SK-N-SH treated with all-trans-retinoic acid at 6 μM for 48 hours (cell line): ENCODE measurements around the gene DHX15.

Source experiments
- ATAC-seq: fragments of 200-7000 bp; cut with Tn5 transposase; 3 replicates; pipeline ENCODE4 v1.9.1; 2020; ENCODE audit warnings: mild to moderate bottlenecking, moderate library complexity
- ARNTL ChIP-seq: fragments of 450-650 bp; formaldehyde crosslinking; IDR thresholded peaks from 2 replicates; pipeline ENCODE4 v1.5.0; 2020; ENCODE audit warnings: low read depth, mild to moderate bottlenecking, moderate library complexity, borderline replicate concordance
- BACH2 ChIP-seq: fragments of 250-450 bp; sonication (Bioruptor Pico); IDR thresholded peaks from 2 replicates; pipeline ENCODE4 v1.9.0; 2021; ENCODE audit warnings: mild to moderate bottlenecking, borderline replicate concordance
- CSDC2 ChIP-seq: fragments of 250-450 bp; sonication (Bioruptor Pico); IDR thresholded peaks from 2 replicates; pipeline ENCODE4 v1.5.0; 2020; ENCODE audit warnings: mild to moderate bottlenecking, moderate library complexity
- ESRRG ChIP-seq: fragments of 250-450 bp; sonication (Bioruptor Pico); IDR thresholded peaks from 2 replicates; pipeline ENCODE4 v1.6.1; 2021; ENCODE audit warnings: mild to moderate bottlenecking
- GLIS3 ChIP-seq: fragments of 250-450 bp; sonication (Bioruptor Pico); IDR thresholded peaks from 2 replicates; pipeline ENCODE4 v1.5.0; 2020; ENCODE audit warnings: mild to moderate bottlenecking, moderate library complexity
- PPARA ChIP-seq: fragments of 250-450 bp; sonication (Bioruptor Pico); IDR thresholded peaks from 2 replicates; pipeline ENCODE4 v1.5.0; 2020; ENCODE audit warnings: mild to moderate bottlenecking, borderline replicate concordance
- RARB ChIP-seq: fragments of 250-450 bp; sonication (Bioruptor Pico); IDR thresholded peaks from 2 replicates; pipeline ENCODE4 v1.8.0; 2021; ENCODE audit warnings: mild to moderate bottlenecking, moderate library complexity
- SNAI2 ChIP-seq: fragments of 250-450 bp; sonication (Bioruptor Pico); IDR thresholded peaks from 2 replicates; pipeline ENCODE4 v1.5.0; 2020; ENCODE audit warnings: mild to moderate bottlenecking, moderate library complexity
- TCF4 ChIP-seq: fragments of 250-450 bp; sonication (Bioruptor Pico); IDR thresholded peaks from 2 replicates; pipeline ENCODE4 v1.8.0; 2021; ENCODE audit warnings: mild to moderate bottlenecking, moderate library complexity, borderline replicate concordance
- TOX ChIP-seq: fragments of 250-450 bp; sonication (Bioruptor Pico); IDR thresholded peaks from 2 replicates; pipeline ENCODE4 v1.8.0; 2021; ENCODE audit warnings: mild to moderate bottlenecking, moderate library complexity, borderline replicate concordance
- TSHZ2 ChIP-seq: fragments of 250-450 bp; sonication (Bioruptor Pico); IDR thresholded peaks from 2 replicates; pipeline ENCODE4 v1.5.0; 2020; ENCODE audit warnings: mild to moderate bottlenecking, moderate library complexity
- ZC3H10 ChIP-seq: fragments of 250-450 bp; sonication (Bioruptor Pico); IDR thresholded peaks from 2 replicates; pipeline ENCODE4 v1.5.1; 2021; ENCODE audit warnings: mild to moderate bottlenecking, moderate library complexity
- ZNF565 ChIP-seq: fragments of 450-650 bp; formaldehyde crosslinking; conservative IDR thresholded peaks from 2 replicates; pipeline ENCODE4 v1.5.0; 2020; ENCODE audit warnings: low read depth, mild to moderate bottlenecking, moderate library complexity
- ZNF70 ChIP-seq: fragments of 450-650 bp; formaldehyde crosslinking; IDR thresholded peaks from 2 replicates; pipeline ENCODE4 v1.5.0; 2020; ENCODE audit warnings: mild to moderate bottlenecking, moderate library complexity
- ZNF8 ChIP-seq: fragments of 450-650 bp; formaldehyde crosslinking; IDR thresholded peaks from 2 replicates; pipeline ENCODE4 v1.5.0; 2020; ENCODE audit warnings: mild to moderate bottlenecking, moderate library complexity
- TF ChIP-seq, protein P1 (sequence below): fragments of 250-450 bp; sonication (Bioruptor Pico); IDR thresholded peaks from 2 replicates; pipeline ENCODE4 v1.5.1; 2021; ENCODE audit warnings: mild to moderate bottlenecking, moderate library complexity
- TF ChIP-seq, protein P2 (sequence below): fragments of 250-450 bp; sonication (Bioruptor Pico); IDR thresholded peaks from 2 replicates; pipeline ENCODE4 v1.8.0; 2020; ENCODE audit warnings: mild to moderate bottlenecking, moderate library complexity, borderline replicate concordance
- TF ChIP-seq, protein P3 (sequence below): fragments of 250-450 bp; sonication (Bioruptor Pico); IDR thresholded peaks from 2 replicates; pipeline ENCODE4 v1.5.1; 2020; ENCODE audit warnings: low read depth, mild to moderate bottlenecking, moderate library complexity

DHX15 gene

GRCh38 chr4:24578364-24578763 is 6.0 kb downstream of the DHX15 start (continued):
- TF ChIP-seq, protein P1, sequence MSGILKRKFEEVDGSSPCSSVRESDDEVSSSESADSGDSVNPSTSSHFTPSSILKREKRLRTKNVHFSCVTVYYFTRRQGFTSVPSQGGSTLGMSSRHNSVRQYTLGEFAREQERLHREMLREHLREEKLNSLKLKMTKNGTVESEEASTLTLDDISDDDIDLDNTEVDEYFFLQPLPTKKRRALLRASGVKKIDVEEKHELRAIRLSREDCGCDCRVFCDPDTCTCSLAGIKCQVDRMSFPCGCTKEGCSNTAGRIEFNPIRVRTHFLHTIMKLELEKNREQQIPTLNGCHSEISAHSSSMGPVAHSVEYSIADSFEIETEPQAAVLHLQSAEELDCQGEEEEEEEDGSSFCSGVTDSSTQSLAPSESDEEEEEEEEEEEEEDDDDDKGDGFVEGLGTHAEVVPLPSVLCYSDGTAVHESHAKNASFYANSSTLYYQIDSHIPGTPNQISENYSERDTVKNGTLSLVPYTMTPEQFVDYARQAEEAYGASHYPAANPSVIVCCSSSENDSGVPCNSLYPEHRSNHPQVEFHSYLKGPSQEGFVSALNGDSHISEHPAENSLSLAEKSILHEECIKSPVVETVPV = no peak
- TF ChIP-seq SNAI2 = no peak
- no peak for TF ChIP-seq CSDC2 (CRISPR knock-in tag)

DNA sequence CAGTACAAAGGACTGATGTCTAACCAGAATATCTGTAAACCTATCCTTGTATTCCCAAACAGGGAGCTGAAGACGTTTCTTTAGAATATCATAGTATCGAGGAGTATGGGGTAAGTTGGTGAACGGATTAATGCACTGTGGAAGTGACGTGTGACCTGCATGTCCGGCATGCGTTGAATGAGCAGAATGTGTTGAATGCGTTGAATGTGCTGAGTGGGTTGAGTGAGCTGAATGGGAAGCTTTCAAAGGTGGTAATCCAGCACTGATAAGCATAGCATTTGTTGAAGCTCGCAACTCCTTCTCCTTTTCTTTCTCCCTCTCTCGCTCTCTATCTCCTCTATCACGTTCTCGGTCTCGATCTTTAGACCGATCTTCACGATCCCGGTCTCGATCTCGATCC is 8.1 kb downstream of the DHX15 start:
- no peak for ATAC-seq
- TF ChIP-seq ARNTL = no peak
- no peak for TF ChIP-seq RARB (CRISPR knock-in tag)
- TF ChIP-seq GLIS3 = no peak
- TF ChIP-seq SNAI2 = no peak
- no peak for TF ChIP-seq TSHZ2 (CRISPR knock-in tag)
- no peak for TF ChIP-seq ZNF8 (CRISPR knock-in tag)
- no peak for TF ChIP-seq ZNF70 (CRISPR knock-in tag)
- TF ChIP-seq CSDC2 (CRISPR knock-in tag) = no peak
- TF ChIP-seq, protein P2, sequence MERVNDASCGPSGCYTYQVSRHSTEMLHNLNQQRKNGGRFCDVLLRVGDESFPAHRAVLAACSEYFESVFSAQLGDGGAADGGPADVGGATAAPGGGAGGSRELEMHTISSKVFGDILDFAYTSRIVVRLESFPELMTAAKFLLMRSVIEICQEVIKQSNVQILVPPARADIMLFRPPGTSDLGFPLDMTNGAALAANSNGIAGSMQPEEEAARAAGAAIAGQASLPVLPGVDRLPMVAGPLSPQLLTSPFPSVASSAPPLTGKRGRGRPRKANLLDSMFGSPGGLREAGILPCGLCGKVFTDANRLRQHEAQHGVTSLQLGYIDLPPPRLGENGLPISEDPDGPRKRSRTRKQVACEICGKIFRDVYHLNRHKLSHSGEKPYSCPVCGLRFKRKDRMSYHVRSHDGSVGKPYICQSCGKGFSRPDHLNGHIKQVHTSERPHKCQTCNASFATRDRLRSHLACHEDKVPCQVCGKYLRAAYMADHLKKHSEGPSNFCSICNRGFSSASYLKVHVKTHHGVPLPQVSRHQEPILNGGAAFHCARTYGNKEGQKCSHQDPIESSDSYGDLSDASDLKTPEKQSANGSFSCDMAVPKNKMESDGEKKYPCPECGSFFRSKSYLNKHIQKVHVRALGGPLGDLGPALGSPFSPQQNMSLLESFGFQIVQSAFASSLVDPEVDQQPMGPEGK (CRISPR knock-in tag) = no peak

- ATAC-seq = no peak
Measured at GRCh38 chr4:24574236-24574635, 10.1 kb downstream of the DHX15 start.

DNA sequence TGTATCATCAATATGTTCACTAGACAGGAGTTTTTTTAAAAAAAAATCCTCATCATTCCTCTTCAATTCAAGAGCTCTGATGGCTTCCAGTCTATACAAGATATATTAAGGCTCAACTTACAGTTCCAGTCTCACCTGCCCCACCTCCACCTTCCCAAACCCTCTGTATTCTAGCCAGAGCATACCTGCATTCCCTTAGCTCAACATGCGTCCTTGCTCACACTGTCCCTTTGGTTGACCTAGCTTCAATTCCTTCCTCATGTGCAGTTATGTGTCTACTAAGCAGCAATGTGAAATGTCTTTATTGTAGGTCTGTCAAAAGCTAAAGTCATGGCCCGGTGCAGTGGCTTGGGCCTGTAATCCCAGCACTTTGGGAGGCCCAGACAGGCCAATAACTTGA is 10.8 kb downstream of the DHX15 start:
- no peak for ATAC-seq
- TF ChIP-seq PPARA (CRISPR knock-in tag) (no peak), ZNF565 (CRISPR knock-in tag) (no peak), ZNF70 (CRISPR knock-in tag) (no peak), BACH2 (CRISPR knock-in tag) (no peak), ZNF8 (CRISPR knock-in tag) (no peak), RARB (CRISPR knock-in tag) (no peak), GLIS3 (no peak), CSDC2 (CRISPR knock-in tag) (no peak), ESRRG (CRISPR knock-in tag) (no peak), ARNTL (no peak)
- TF ChIP-seq, protein P2 (CRISPR knock-in tag) = no peak
- TF ChIP-seq, protein P1 = no peak
- TF ChIP-seq, all 23 proteins: peak for 0

More at GRCh38 chr4:24574236-24574635, 10.1 kb downstream of the DHX15 start:
- no peak for TF ChIP-seq RARB (CRISPR knock-in tag)
- TF ChIP-seq, protein P2 (CRISPR knock-in tag) = no peak
- no peak for TF ChIP-seq TOX
- TF ChIP-seq, protein P3, sequence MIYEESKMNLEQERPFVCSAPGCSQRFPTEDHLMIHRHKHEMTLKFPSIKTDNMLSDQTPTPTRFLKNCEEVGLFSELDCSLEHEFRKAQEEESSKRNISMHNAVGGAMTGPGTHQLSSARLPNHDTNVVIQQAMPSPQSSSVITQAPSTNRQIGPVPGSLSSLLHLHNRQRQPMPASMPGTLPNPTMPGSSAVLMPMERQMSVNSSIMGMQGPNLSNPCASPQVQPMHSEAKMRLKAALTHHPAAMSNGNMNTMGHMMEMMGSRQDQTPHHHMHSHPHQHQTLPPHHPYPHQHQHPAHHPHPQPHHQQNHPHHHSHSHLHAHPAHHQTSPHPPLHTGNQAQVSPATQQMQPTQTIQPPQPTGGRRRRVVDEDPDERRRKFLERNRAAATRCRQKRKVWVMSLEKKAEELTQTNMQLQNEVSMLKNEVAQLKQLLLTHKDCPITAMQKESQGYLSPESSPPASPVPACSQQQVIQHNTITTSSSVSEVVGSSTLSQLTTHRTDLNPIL (CRISPR knock-in tag) = no peak
- TF ChIP-seq SNAI2 = no peak
- no peak for TF ChIP-seq ZC3H10 (CRISPR knock-in tag)
- TF ChIP-seq TCF4 (CRISPR knock-in tag) = no peak
- TF ChIP-seq ZNF70 (CRISPR knock-in tag) = no peak
- no peak for TF ChIP-seq GLIS3
